GM19193 (cell line): ENCODE measurements around the gene CDK17.

Source experiments
- POLR2A ChIP-seq: IDR thresholded peaks from 4 replicates; pipeline ENCODE4 v1.6.1; 2011; ENCODE audit not compliant: insufficient read depth, insufficient read length; ENCODE audit errors: extremely low read depth

The CDK17 gene

GRCh38 chr12:96236221-96236822 is 163.9 kb downstream of the CDK17 start:
- no peak for TF ChIP-seq POLR2A

GRCh38 chr12:96235484-96235826 is 164.8 kb downstream of the CDK17 start:
- TF ChIP-seq POLR2A: no peak

- TF ChIP-seq POLR2A: no peak
These were observed 165.4 kb downstream of the CDK17 start for GRCh38 chr12:96234591-96235483.

- TF ChIP-seq POLR2A: no peak
These were observed 166.2 kb downstream of the CDK17 start for GRCh38 chr12:96233939-96234461.

GRCh38 chr12:96233168-96233567 is 167.1 kb downstream of the CDK17 start:
- no peak for TF ChIP-seq POLR2A

- no peak for TF ChIP-seq POLR2A
These were observed 169.6 kb downstream of the CDK17 start for GRCh38 chr12:96230646-96231045.

- TF ChIP-seq POLR2A: no peak
These were observed 171.5 kb downstream of the CDK17 start for GRCh38 chr12:96228566-96229248.
